Measurements from ENCODE around the gene FNBP1. TPM values are rescaled to one million over a fixed set of nuclear protein-coding genes. Genes with fewer than 3 reads are reported as not detected.
A peak's percentile ranks its signal among the peaks of the same experiment; 100 is the strongest.

The FNBP1 gene
- total and polyA plus RNA-seq, 10 of the 15 experiments (the other 5 are each of a cell fraction or from before 2014, with no cell fraction given) = 64.5 to 353 (median 179) TPM

DNA sequence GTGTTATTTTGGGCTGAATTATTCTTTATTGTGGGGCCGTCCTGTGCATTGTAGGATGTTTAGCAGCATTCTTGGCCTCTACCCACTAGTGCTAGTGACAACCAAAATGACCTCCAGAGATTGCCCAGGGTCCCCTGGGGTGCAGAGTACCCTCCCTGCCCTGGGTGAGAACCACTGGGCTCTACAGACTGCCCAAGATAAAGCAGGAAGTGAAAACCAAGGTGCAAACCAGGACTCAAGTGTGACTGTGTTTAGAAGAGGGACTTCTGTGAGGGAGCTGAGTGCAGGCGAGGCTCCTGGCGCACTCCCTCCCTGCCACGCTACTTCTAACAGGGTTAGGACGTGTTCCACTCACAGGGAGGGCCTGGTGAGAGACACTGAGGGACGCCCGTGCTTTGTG, 166.2 kb downstream of the FNBP1 start (continued):
- TF ChIP-seq SMC3 (IDR thresholded peaks at IDR 0.05; ENCODE audit: borderline replicate concordance, low read length) (no peak), SPI1 (IDR thresholded peaks at IDR 0.05; ENCODE audit: borderline replicate concordance, insufficient read depth, low read depth, low read length) (peak; percentile 71; the same call in 1 of the 2 replicates), IKZF1 (conservative IDR thresholded peaks at IDR 0.05) (0 out of 2 replicates have a peak, but pooled peaks have one; percentile 20), PAX5 (IDR thresholded peaks at IDR 0.05; ENCODE audit: borderline replicate concordance, low read depth, low read length) (no peak), EZH2 (IDR thresholded peaks at IDR 0.05; ENCODE audit: borderline replicate concordance, control insufficient read depth, low read depth, low read length) (no peak), NR2F1 (conservative IDR thresholded peaks at IDR 0.05) (0 out of 2 replicates have a peak, but pooled peaks have one; percentile 21), CBFB (IDR thresholded peaks at IDR 0.05; ENCODE audit: low read depth) (no peak), BRCA1 (IDR thresholded peaks at IDR 0.05; ENCODE audit: low read depth, low read length) (no peak)
- TF ChIP-seq, protein P1, sequence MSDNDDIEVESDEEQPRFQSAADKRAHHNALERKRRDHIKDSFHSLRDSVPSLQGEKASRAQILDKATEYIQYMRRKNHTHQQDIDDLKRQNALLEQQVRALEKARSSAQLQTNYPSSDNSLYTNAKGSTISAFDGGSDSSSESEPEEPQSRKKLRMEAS (IDR thresholded peaks at IDR 0.05; ENCODE audit: low read depth, low read length) = no peak

DNA sequence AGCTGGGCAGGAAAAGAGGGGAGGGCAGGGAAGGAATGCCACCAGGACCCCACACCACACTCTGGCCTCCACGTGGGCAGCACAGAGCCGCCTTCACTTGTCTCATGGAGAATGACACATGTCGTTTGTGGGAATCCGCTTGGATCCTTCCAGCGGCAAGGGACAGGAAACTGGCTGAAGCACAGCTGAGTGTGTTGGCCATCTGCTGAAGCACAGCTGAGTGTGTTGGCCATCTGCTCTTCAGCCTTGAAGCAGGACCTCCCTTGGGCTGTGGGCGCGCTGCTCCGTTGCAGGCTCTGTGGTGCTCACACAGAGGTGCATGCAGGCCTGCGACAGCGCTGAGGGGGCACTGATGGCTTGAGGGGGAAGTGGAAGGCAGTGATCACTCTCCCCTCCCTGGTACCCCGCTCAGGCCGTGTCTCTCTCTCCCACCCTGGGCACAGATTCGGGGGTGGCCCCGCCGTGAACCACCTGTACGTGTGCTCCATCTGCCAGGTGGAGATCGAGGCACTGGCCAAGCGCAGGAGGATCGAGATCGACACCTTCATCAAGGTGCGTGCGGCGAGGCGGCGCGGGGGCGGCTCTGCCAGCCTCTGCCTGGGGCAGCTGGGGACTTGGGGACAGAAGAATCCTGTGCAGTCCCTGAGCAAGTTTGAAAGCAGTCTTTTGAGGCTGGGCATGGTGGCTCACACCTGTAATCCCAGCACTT, 167.1 kb downstream of the FNBP1 start:
- no peak overlapping the region for H3K27ac ChIP-seq (ENCODE audit: control insufficient read depth, insufficient read depth)
- intact Hi-C loops (cut with micrococcal nuclease; ENCODE audit: unreplicated experiment) = no loop called here

More for the DNA sequence above, 167.1 kb downstream of the FNBP1 start:
- no peaks in the 10 kb centered on the region for H3K79me2 ChIP-seq (ENCODE audit: control insufficient read depth, insufficient read depth, low read length)
- ChIA-PET POLR2A (interaction anchor here (0.7 kb wide), 1 partner anchor 224 kb away, joined by 5 read pairs; no protein-coding TSS in a partner anchor), RAD21 (ENCODE audit: unreplicated experiment) (no interaction called here), CTCF (no interaction called here), SMC1A (ENCODE audit: uncharacterized antibody, unreplicated experiment) (no interaction called here)
- FAIRE-seq (no peak), ATAC-seq (no peak), DNase-seq (ENCODE audit: low read depth, low spot score) (no peak)
- WGBS (ENCODE audit: insufficient coverage, insufficient replicate concordance, low lambda C conversion rate, missing lambda C conversion rate) = 97% methylated on average over 21 of the region's 27 CpGs
- H4K20me1 ChIP-seq (ENCODE audit: control insufficient read depth, insufficient read depth) = no peaks in the 10 kb centered on the region
- no peaks in the 10 kb centered on the region; a peak in 2 of 4 replicates for H3K36me3 ChIP-seq (ENCODE audit: control insufficient read depth in 2 of 2, insufficient read depth in 2 of 2, low read length in 1 of 2)
- H3K27me3 ChIP-seq (replicated peaks in 1 of 2; ENCODE audit: control insufficient read depth in 2 of 2, insufficient read depth in 2 of 2, low read length in 1 of 2) = no peaks in the 10 kb centered on the region
- H3K4me2 ChIP-seq (ENCODE audit: control insufficient read depth, insufficient read depth) = no peak overlapping the region
- H2AFZ ChIP-seq (ENCODE audit: control insufficient read depth, low read depth, low read length) = no peak overlapping the region
- in situ Hi-C loops (cut with MboI) = loop anchor here (10.0 kb wide), 1 partner anchor 369 kb away; no protein-coding TSS in a partner anchor
- BruUV-seq (replicated peaks) = no TSS peak
- no peak for TF ChIP-seq RAD51 (IDR thresholded peaks at IDR 0.05)
- no peak for TF ChIP-seq POLR2AphosphoS2 (IDR thresholded peaks at IDR 0.05; ENCODE audit: low read depth, low read length)
- no peak for TF ChIP-seq CBX3 (IDR thresholded peaks at IDR 0.05; ENCODE audit: borderline replicate concordance, low read depth)
- TF ChIP-seq HDAC2 (IDR thresholded peaks at IDR 0.05) = no peak
- no peak for TF ChIP-seq NFXL1 (IDR thresholded peaks at IDR 0.05; ENCODE audit: borderline replicate concordance)
- TF ChIP-seq STAT3 (IDR thresholded peaks at IDR 0.05; ENCODE audit: low read depth, low read length) = no peak
- no peak for TF ChIP-seq ZNF274 (IDR thresholded peaks at IDR 0.05; ENCODE audit: insufficient read depth, insufficient read length)
- TF ChIP-seq IKZF1 (conservative IDR thresholded peaks at IDR 0.05) = no peak
- TF ChIP-seq BCL11A (IDR thresholded peaks at IDR 0.05; ENCODE audit: low read depth, low read length) = no peak
- TF ChIP-seq, protein P2, sequence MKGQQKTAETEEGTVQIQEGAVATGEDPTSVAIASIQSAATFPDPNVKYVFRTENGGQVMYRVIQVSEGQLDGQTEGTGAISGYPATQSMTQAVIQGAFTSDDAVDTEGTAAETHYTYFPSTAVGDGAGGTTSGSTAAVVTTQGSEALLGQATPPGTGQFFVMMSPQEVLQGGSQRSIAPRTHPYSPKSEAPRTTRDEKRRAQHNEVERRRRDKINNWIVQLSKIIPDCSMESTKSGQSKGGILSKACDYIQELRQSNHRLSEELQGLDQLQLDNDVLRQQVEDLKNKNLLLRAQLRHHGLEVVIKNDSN (IDR thresholded peaks at IDR 0.05; ENCODE audit: borderline replicate concordance, extremely low read length, insufficient read depth, low read depth, low read length) = no peak
- TF ChIP-seq ETV6 (conservative IDR thresholded peaks at IDR 0.05 in 1 of 2, IDR thresholded peaks at IDR 0.05 in 1 of 2; ENCODE audit: borderline replicate concordance in 1 of 2, low read depth in 1 of 2) = no peak
- no peak for TF ChIP-seq HDAC6 (IDR thresholded peaks at IDR 0.05; ENCODE audit: unreplicated experiment)
- TF ChIP-seq CHD1 (IDR thresholded peaks at IDR 0.05; ENCODE audit: low read depth, low read length) = no peak
- TF ChIP-seq ATF7 (IDR thresholded peaks at IDR 0.05; ENCODE audit: low read depth) = no peak
- TF ChIP-seq SUPT20H (IDR thresholded peaks at IDR 0.05; ENCODE audit: borderline replicate concordance, control insufficient read depth, low read depth, low read length) = no peak
- no peak overlapping the region for H3K9ac ChIP-seq (ENCODE audit: control insufficient read depth, insufficient read depth, low read length)
- no peaks in the 10 kb centered on the region; the same call in 1 of the 2 replicates for H3K4me1 ChIP-seq (ENCODE audit: control insufficient read depth, insufficient read depth, low read length)
- H3K9me3 ChIP-seq (replicated peaks; ENCODE audit: control insufficient read depth, insufficient read depth, low read length) = no peaks in the 10 kb centered on the region
- H3K4me3 ChIP-seq = no peak overlapping the region
